SK-N-SH (cell line): Measurements from ENCODE around the gene SNX27. TPM values are rescaled to one million over a fixed set of nuclear protein-coding genes. Genes with fewer than 3 reads are reported as not detected.

Experiments used
- CTCF ChIA-PET: fragments of 300-600, 350-600 bp; formaldehyde crosslinking; extraction: SDS; loops from one replicate; lab custom pipeline; 2021; lab: Yijun Ruan, JAX
- POLR2A ChIA-PET: fragments of 350-600 bp; sonication (Branson Sonifier 250); formaldehyde crosslinking; extraction: SDS; loops from one replicate; lab custom pipeline; 2020; ENCODE audit warnings: antibody characterized with exemption, inconsistent platforms; lab: Yijun Ruan, JAX
- DNase-seq: peaks from one replicate; pipeline ENCODE4 v3.0.0; 2012
- H2AFZ ChIP-seq: fragments of 200-600 bp; sonication (generic); 2 replicates; pipeline ENCODE4 v1.8.1; 2016; ENCODE audit warnings: antibody characterized with exemption, mild to moderate bottlenecking, low read depth
- H3F3A ChIP-seq: fragments of 200-600 bp; sonication (generic); replicated peaks from 2 replicates; pipeline ENCODE3; 2016; ENCODE audit warnings: antibody characterized with exemption, mild to moderate bottlenecking; ENCODE audit not compliant: insufficient read depth
- H3K27ac ChIP-seq, 2 experiments: fragments of 200-500 bp in 1 of 2; fragments of 200-600 bp in 1 of 2; sonication (Bioruptor generic) in 1 of 2; sonication (generic), shearing (Covaris generic) in 1 of 2; 2 replicates each; pipeline versions ENCODE4 v1.5.1 to v1.6.1; 2014 to 2016; ENCODE audit warnings: low read depth in 2 of 2, inconsistent platforms in 1 of 2, low read length in 1 of 2, mild to moderate bottlenecking in 1 of 2, mixed read lengths in 1 of 2
- H3K27me3 ChIP-seq: fragments of 200-600 bp; sonication (generic), shearing (Covaris generic); 2 replicates; pipeline ENCODE4 v1.6.1; 2016; ENCODE audit warnings: mixed run types; ENCODE audit not compliant: insufficient read depth
- H3K36me3 ChIP-seq, 2 experiments: fragments of 200-500 bp in 1 of 2; fragments of 200-600 bp in 1 of 2; sonication (Bioruptor generic) in 1 of 2; sonication (generic) in 1 of 2; replicated peaks in 1 of 2; 2 replicates each; pipeline versions ENCODE3 to v1.5.1; 2014 to 2016; ENCODE audit warnings: low read length in 1 of 2, mild to moderate bottlenecking in 1 of 2; ENCODE audit not compliant: insufficient read depth in 2 of 2, control insufficient read depth in 1 of 2
- H3K4me1 ChIP-seq, 2 experiments: fragments of 200-500 bp in 1 of 2; fragments of 200-600 bp in 1 of 2; sonication (Bioruptor generic) in 1 of 2; sonication (generic), shearing (Covaris generic) in 1 of 2; 2 replicates each; pipeline versions ENCODE4 v1.5.1 to v1.6.1; 2014 to 2016; ENCODE audit warnings: low read depth in 1 of 2, low read length in 1 of 2, mixed run types in 1 of 2; ENCODE audit not compliant: insufficient read depth in 2 of 2, control insufficient read depth in 1 of 2
- H3K4me2 ChIP-seq: fragments of 200-600 bp; sonication (generic), shearing (Covaris generic); 2 replicates; pipeline ENCODE4 v1.6.1; 2017; ENCODE audit warnings: mixed run types
- H3K4me3 ChIP-seq, 2 experiments: fragments of 200-500 bp in 1 of 2; fragments of 200-600 bp in 1 of 2; sonication (Bioruptor generic) in 1 of 2; sonication (generic), shearing (Covaris generic) in 1 of 2; 2 replicates each; pipeline versions ENCODE4 v1.5.1 to v1.8.1; 2014 to 2016; ENCODE audit warnings: low read depth in 2 of 2, inconsistent platforms in 1 of 2, low read length in 1 of 2, mild to moderate bottlenecking in 1 of 2, mixed read lengths in 1 of 2, moderate library complexity in 1 of 2
- H3K79me2 ChIP-seq: fragments of 200-600 bp; sonication (generic); 2 replicates; pipeline ENCODE4 v1.8.1; 2017; ENCODE audit warnings: mild to moderate bottlenecking; ENCODE audit not compliant: insufficient read depth
- H3K9ac ChIP-seq: fragments of 200-600 bp; sonication (generic); 2 replicates; pipeline ENCODE4 v1.6.1; 2017; ENCODE audit warnings: mixed run types
- H3K9me2 ChIP-seq: fragments of 200-600 bp; sonication (generic); 2 replicates; pipeline ENCODE4 v1.6.1; 2017; ENCODE audit warnings: mixed run types
- H3K9me3 ChIP-seq: fragments of 200-600 bp; sonication (generic); 2 replicates; pipeline ENCODE4 v1.6.1; 2017; ENCODE audit warnings: mixed run types, mild to moderate bottlenecking, moderate library complexity
- H4K20me1 ChIP-seq: fragments of 200-600 bp; sonication (generic); 2 replicates; pipeline ENCODE4 v1.6.1; 2017; ENCODE audit warnings: mild to moderate bottlenecking, mixed run types; ENCODE audit not compliant: insufficient read depth
- CHD2 ChIP-seq: fragments of 150-350 bp; IDR thresholded peaks from 2 replicates; pipeline ENCODE4 v1.6.1; 2018; ENCODE audit warnings: low read length; ENCODE audit not compliant: partially characterized antibody
- EP300 ChIP-seq, 2 experiments: IDR thresholded peaks; 2 replicates each; pipeline versions ENCODE4 v1.4.0 to v1.6.1; 2012; ENCODE audit warnings: borderline replicate concordance in 1 of 2, low read depth in 1 of 2, low read length in 1 of 2
- FOSL2 ChIP-seq: IDR thresholded peaks from 2 replicates; pipeline ENCODE4 v1.4.0; 2012; ENCODE audit warnings: low read depth, mild to moderate bottlenecking, moderate library complexity, borderline replicate concordance
- FOXM1 ChIP-seq: IDR thresholded peaks from 2 replicates; pipeline ENCODE4 v1.4.0; 2012; ENCODE audit warnings: low read depth, mild to moderate bottlenecking
- GABPA ChIP-seq: IDR thresholded peaks from 2 replicates; pipeline ENCODE4 v1.4.0; 2012; ENCODE audit warnings: low read depth, mild to moderate bottlenecking
- NRF1 ChIP-seq: IDR thresholded peaks from 2 replicates; pipeline ENCODE4 v1.6.1; 2012; ENCODE audit warnings: low read depth, mild to moderate bottlenecking, low read length
- PBX3 ChIP-seq: IDR thresholded peaks from 2 replicates; pipeline ENCODE4; 2012
- USF1 ChIP-seq: IDR thresholded peaks from 2 replicates; pipeline ENCODE4 v1.4.0; 2012; ENCODE audit warnings: low read depth, borderline replicate concordance
- ZBTB33 ChIP-seq: IDR thresholded peaks from 2 replicates; pipeline ENCODE4 v1.4.0; 2012; ENCODE audit warnings: low read depth, borderline replicate concordance
- WGBS: methylation state at CpG from one replicate; pipeline ENCODE4 v1.1.6; 2017; ENCODE audit warnings: low lambda C conversion rate; 5-methylcytosine and 5-hydroxymethylcytosine counted together
- polyA plus RNA-seq, 3 experiments: library from polyadenylated mRNA; depleted of rRNA; stranded (reverse); fragments of >200 nt; gene quantifications; 2 replicates each; pipeline ENCODE4 v1.2.3, GENCODE V29; 2012

SNX27 gene
- polyA plus RNA-seq, 1 of the 3 experiments (the other 2 are of a cell fraction), result 10.8 TPM

- Histone ChIP-seq H3K36me3 (no peaks in the 10 kb centered on the region), H3K27ac (no peak overlapping the region), H3K9me2 (no peaks in the 10 kb centered on the region)
- no peak for DNase-seq
- TF ChIP-seq GABPA (no peak), USF1 (no peak), FOXM1 (no peak)
- TF ChIP-seq, all 33 proteins: peak for 0
- no peak overlapping the region for H3K9ac ChIP-seq
- no peak overlapping the region for H3K4me2 ChIP-seq
- no peaks in the 10 kb centered on the region for H3K79me2 ChIP-seq
- no peaks in the 10 kb centered on the region for H4K20me1 ChIP-seq
- no peaks in the 10 kb centered on the region for H3F3A ChIP-seq
- no peak overlapping the region for H2AFZ ChIP-seq
- no peak overlapping the region for H3K4me3 ChIP-seq
- H3K4me1 ChIP-seq, result peaks cover 0 to 4% of the 10 kb centered on the region in 2 experiments; a peak in 1 of 4 replicates
- ChIA-PET POLR2A (no interaction called here), CTCF (interaction anchor here (3.3 kb wide), 1 partner anchor 99 kb away, joined by 12 read pairs; no protein-coding TSS in a partner anchor)
- H3K27me3 ChIP-seq, result peaks cover 12% of the 10 kb centered on the region; the same call in 1 of the 2 replicates
- 36% methylated on average over 2 of the region's 2 CpGs for WGBS
- no peaks in the 10 kb centered on the region for H3K9me3 ChIP-seq
These were observed 125.2 kb downstream of the SNX27 start for GRCh38 chr1:151737026-151737425.

- ChIA-PET CTCF (interaction anchor here (1.6 to 3.3 kb wide), 2 partner anchors 99 to 144 kb away, joined by 4 to 12 read pairs; no protein-coding TSS in a partner anchor), POLR2A (no interaction called here)
- Histone ChIP-seq H3K79me2 (no peaks in the 10 kb centered on the region), H3K9ac (no peak overlapping the region), H3K9me3 (no peaks in the 10 kb centered on the region), H3F3A (no peaks in the 10 kb centered on the region), H3K4me2 (no peak overlapping the region), H3K4me1 (peaks cover 0 to 4% of the 10 kb centered on the region in 2 experiments; a peak in 1 of 4 replicates), H4K20me1 (no peaks in the 10 kb centered on the region), H3K27ac (no peak overlapping the region), H3K4me3 (no peak overlapping the region), H3K36me3 (no peaks in the 10 kb centered on the region), H3K27me3 (peaks cover 16% of the 10 kb centered on the region; the same call in 1 of the 2 replicates), H2AFZ (no peak overlapping the region), H3K9me2 (no peaks in the 10 kb centered on the region)
- TF ChIP-seq ZBTB33 (no peak), CHD2 (no peak), EP300 (IDR thresholded peaks at IDR 0.05; ENCODE audit: borderline replicate concordance in 1 of 2, low read depth in 1 of 2, low read length in 1 of 2) (no peak), FOSL2 (no peak), PBX3 (no peak), NRF1 (no peak)
- no peak for DNase-seq
These were observed 125.6 kb downstream of the SNX27 start for GRCh38 chr1:151737479-151737878.
